Left renal cortex interstitium (tissue), 4 donors: ENCODE data around the gene ERBB4. TPM values are rescaled to one million over a fixed set of nuclear protein-coding genes. Genes with fewer than 3 reads are reported as not detected.
"Not testable (repeated sequence)": the region's sequence is repeated elsewhere in the genome, so short reads cannot be mapped to it uniquely, and the experiment has no call there.

Experiments
- DNase-seq, 4 donors: peaks; one replicate each; pipeline ENCODE4 v3.0.0-alpha.2; 2013; ENCODE audit warnings: low read depth in 4 of 4, low spot score in 2 of 4, missing footprints in 1 of 4
- polyA plus RNA-seq, 4 donors: library from polyadenylated mRNA; unstranded; fragments of 120-200 nt; gene quantifications; one replicate each; pipeline ENCODE4 v1.2.1, GENCODE V29; 2013; ENCODE audit not compliant: insufficient read length in 4 of 4

The ERBB4 gene
- polyA plus RNA-seq, 4 donors = 34.7 to 59.5 (median 45.5) TPM

GRCh38 chr2:212027681-212028628 lies 510.6 kb downstream of the ERBB4 start:
- no peak for DNase-seq

- DNase-seq = no peak
These were observed 514.6 kb downstream of the ERBB4 start for GRCh38 chr2:212024040-212024439.

GRCh38 chr2:212022966-212023365 lies 515.6 kb downstream of the ERBB4 start:
- no peak for DNase-seq

GRCh38 chr2:212021947-212022346 lies 516.7 kb downstream of the ERBB4 start:
- no peak for DNase-seq

- DNase-seq = no peak
These were observed 523.0 kb downstream of the ERBB4 start for GRCh38 chr2:212015588-212015987.

GRCh38 chr2:212013626-212014025 lies 525.0 kb downstream of the ERBB4 start:
- no peak for DNase-seq

GRCh38 chr2:212010305-212010704 lies 528.3 kb downstream of the ERBB4 start:
- not testable (repeated sequence) for DNase-seq

- DNase-seq = no peak
These were observed 530.6 kb downstream of the ERBB4 start for GRCh38 chr2:212007972-212008371.

GRCh38 chr2:212005085-212005671 lies 533.4 kb downstream of the ERBB4 start:
- peak in 1 of 4 donors; percentile 7 for DNase-seq

- DNase-seq = no peak
These were observed 537.3 kb downstream of the ERBB4 start for GRCh38 chr2:212001325-212001724.

GRCh38 chr2:211996857-211997256 lies 541.7 kb downstream of the ERBB4 start:
- no peak for DNase-seq

GRCh38 chr2:211994806-211995205 lies 543.8 kb downstream of the ERBB4 start:
- no peak for DNase-seq

GRCh38 chr2:211990335-211990734 lies 548.3 kb downstream of the ERBB4 start:
- DNase-seq = no peak

- DNase-seq = no peak
These were observed 552.3 kb downstream of the ERBB4 start for GRCh38 chr2:211986313-211986712.

GRCh38 chr2:211985393-211985792 lies 553.2 kb downstream of the ERBB4 start:
- no peak for DNase-seq

GRCh38 chr2:211982162-211982561 lies 556.4 kb downstream of the ERBB4 start:
- DNase-seq = no peak

- DNase-seq = no peak
These were observed 557.2 kb downstream of the ERBB4 start for GRCh38 chr2:211981451-211981850.

- no peak for DNase-seq
These were observed 562.5 kb downstream of the ERBB4 start for GRCh38 chr2:211976076-211976475.

GRCh38 chr2:211967234-211967633 lies 571.4 kb downstream of the ERBB4 start:
- DNase-seq = no peak

- no peak for DNase-seq
These were observed 574.6 kb downstream of the ERBB4 start for GRCh38 chr2:211963969-211964368.

GRCh38 chr2:211957799-211958198 lies 580.8 kb downstream of the ERBB4 start:
- DNase-seq = no peak

GRCh38 chr2:211955648-211956047 lies 583.0 kb downstream of the ERBB4 start:
- no peak for DNase-seq
